ENCODE results near the gene PRG2. TPM values are rescaled to one million over a fixed set of nuclear protein-coding genes. Genes with fewer than 3 reads are reported as not detected.

PRG2 gene
- polyA plus RNA-seq, 3 donors: 1.1 TPM; not detected in 2

Other genes starting within 250 kb of the PRG2 start
- not detected for gene LRRC55, start 208.7 kb downstream of the PRG2 start, polyA plus RNA-seq
- gene APLNR, start 153.4 kb downstream of the PRG2 start, polyA plus RNA-seq: not detected
- gene TNKS1BP1, start 65.7 kb downstream of the PRG2 start, polyA plus RNA-seq: 1 to 10 TPM in 1 of 3 donors, under 1 TPM in 2; 0.29 to 1.2 (median 0.50) TPM
- gene SSRP1, start 54.8 kb downstream of the PRG2 start, polyA plus RNA-seq: 10 to 100 TPM in 2 of 3 donors, 1 to 10 TPM in 1; 9.8 to 34.7 (median 14.7) TPM
- not detected for gene P2RX3, start 52.3 kb downstream of the PRG2 start, polyA plus RNA-seq
- gene PRG3, start 9.5 kb downstream of the PRG2 start, polyA plus RNA-seq: not detected
- 100 to 1,000 TPM in 2 of 3 donors, 10 to 100 TPM in 1; 82.4 to 116 (median 109) TPM for gene SLC43A3, start 36.5 kb upstream of the PRG2 start, polyA plus RNA-seq
- gene RTN4RL2, start 69.9 kb upstream of the PRG2 start, polyA plus RNA-seq: under 1 TPM; 0.40 to 0.53 (median 0.44) TPM
- 1 to 10 TPM; 5.4 to 6.2 (median 5.8) TPM for gene SLC43A1, start 125.1 kb upstream of the PRG2 start, polyA plus RNA-seq
- gene TIMM10, start 140.1 kb upstream of the PRG2 start, polyA plus RNA-seq: 10 to 100 TPM; 30.4 to 62.1 (median 58.3) TPM
- gene SMTNL1, start 146.9 kb upstream of the PRG2 start, polyA plus RNA-seq: not detected
- 100 to 1,000 TPM; 101 to 284 (median 268) TPM for gene UBE2L6, start 177.0 kb upstream of the PRG2 start, polyA plus RNA-seq
- gene SERPING1, start 207.0 kb upstream of the PRG2 start, polyA plus RNA-seq: 10 to 100 TPM in 1 of 3 donors, 1 to 10 TPM in 2; 7.3 to 10.8 (median 8.5) TPM